HFFc6 (cell line): ENCODE data around the gene WDR1. TPM values are rescaled to one million over a fixed set of nuclear protein-coding genes. Genes with fewer than 3 reads are reported as not detected.

Source experiments
- DNase-seq: peaks from one replicate; pipeline ENCODE4 v3.0.0-alpha.2; 2018
- H3K27ac Mint-ChIP-seq: 2 replicates; pipeline ENCODE4 v1.8.0; 2020; ENCODE audit warnings: mild to moderate bottlenecking, mixed read lengths
- H3K27me3 Mint-ChIP-seq: 2 replicates; pipeline ENCODE4 v1.8.0; 2021; ENCODE audit warnings: mild to moderate bottlenecking, moderate library complexity, mixed read lengths; ENCODE audit not compliant: insufficient read depth
- H3K36me3 Mint-ChIP-seq: 2 replicates; pipeline ENCODE4 v1.8.0; 2021; ENCODE audit warnings: low read depth, mixed read lengths
- H3K4me1 Mint-ChIP-seq: 2 replicates; pipeline ENCODE4 v1.8.0; 2020; ENCODE audit warnings: low read depth, mixed read lengths
- H3K4me3 Mint-ChIP-seq: 2 replicates; pipeline ENCODE4 v1.8.0; 2020; ENCODE audit warnings: mild to moderate bottlenecking, moderate library complexity, mixed read lengths
- H3K9me3 Mint-ChIP-seq: 2 replicates; pipeline ENCODE4 v1.8.0; 2020; ENCODE audit warnings: mild to moderate bottlenecking, mixed read lengths
- total RNA-seq, 6 experiments: library from RNA; stranded (reverse); fragmentation: NEBNext Ultra II Directional; extraction: Animal tissue kit (Norgen Biotek cat#: 25700); gene quantifications; 2 replicates in 1 of 6; 3 replicates in 5 of 6; pipeline ENCODE4 v1.2.3, GENCODE V29; 2021
- TF ChIP-seq, protein P1 (sequence below): fragments of 200-600 bp; sonication (generic); IDR thresholded peaks from 2 replicates; pipeline ENCODE4 v1.5.0; 2021; ENCODE audit warnings: antibody characterized with exemption, mild to moderate bottlenecking

The WDR1 gene
- total RNA-seq, 6 experiments from 2014 or later: 720 to 838 (median 782) TPM

DNA sequence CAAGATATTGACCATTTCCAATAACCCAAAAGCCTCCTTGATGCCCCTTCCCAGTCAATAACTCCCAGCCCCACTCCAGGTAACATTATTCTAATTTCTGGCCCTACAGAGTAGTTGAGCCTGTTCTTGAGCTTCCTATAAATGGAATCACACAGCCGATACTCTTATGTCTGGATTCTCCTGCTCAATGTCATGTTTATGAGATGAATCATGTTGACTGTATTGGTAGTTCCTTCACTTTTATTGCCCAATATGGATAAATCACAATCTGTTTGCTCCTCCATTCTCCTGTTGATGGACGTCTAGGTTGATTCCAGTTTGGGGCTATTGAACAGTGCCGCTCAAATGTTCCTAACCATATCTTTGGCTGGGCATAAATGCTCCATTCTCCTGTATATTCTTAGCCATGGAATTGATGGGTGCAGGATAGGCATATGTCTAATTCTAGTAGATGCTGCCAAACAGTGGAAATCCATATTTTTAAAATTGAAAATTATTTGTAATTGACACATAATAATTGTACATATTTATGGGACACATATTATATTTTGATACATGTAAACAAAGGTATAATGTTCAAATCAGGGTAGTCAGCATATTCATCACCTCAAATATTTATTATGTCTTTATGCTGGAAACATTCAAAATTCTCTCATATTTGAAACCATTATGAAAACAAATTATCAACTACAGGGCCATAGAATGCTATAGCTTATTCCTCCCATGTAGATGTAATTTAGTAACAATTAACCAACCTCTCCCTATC is 54.8 kb downstream of the WDR1 start:
- Mint-ChIP-seq H3K4me1 (peaks cover 6% of the 10 kb centered on the region; the same call in 1 of the 2 replicates), H3K9me3 (no peaks in the 10 kb centered on the region), H3K4me3 (no peak overlapping the region), H3K36me3 (peaks cover 30% of the 10 kb centered on the region), H3K27me3 (peaks cover 8% of the 10 kb centered on the region), H3K27ac (no peak overlapping the region)
- no peak for DNase-seq
- TF ChIP-seq, protein P1, sequence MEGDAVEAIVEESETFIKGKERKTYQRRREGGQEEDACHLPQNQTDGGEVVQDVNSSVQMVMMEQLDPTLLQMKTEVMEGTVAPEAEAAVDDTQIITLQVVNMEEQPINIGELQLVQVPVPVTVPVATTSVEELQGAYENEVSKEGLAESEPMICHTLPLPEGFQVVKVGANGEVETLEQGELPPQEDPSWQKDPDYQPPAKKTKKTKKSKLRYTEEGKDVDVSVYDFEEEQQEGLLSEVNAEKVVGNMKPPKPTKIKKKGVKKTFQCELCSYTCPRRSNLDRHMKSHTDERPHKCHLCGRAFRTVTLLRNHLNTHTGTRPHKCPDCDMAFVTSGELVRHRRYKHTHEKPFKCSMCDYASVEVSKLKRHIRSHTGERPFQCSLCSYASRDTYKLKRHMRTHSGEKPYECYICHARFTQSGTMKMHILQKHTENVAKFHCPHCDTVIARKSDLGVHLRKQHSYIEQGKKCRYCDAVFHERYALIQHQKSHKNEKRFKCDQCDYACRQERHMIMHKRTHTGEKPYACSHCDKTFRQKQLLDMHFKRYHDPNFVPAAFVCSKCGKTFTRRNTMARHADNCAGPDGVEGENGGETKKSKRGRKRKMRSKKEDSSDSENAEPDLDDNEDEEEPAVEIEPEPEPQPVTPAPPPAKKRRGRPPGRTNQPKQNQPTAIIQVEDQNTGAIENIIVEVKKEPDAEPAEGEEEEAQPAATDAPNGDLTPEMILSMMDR: no peak

DNA sequence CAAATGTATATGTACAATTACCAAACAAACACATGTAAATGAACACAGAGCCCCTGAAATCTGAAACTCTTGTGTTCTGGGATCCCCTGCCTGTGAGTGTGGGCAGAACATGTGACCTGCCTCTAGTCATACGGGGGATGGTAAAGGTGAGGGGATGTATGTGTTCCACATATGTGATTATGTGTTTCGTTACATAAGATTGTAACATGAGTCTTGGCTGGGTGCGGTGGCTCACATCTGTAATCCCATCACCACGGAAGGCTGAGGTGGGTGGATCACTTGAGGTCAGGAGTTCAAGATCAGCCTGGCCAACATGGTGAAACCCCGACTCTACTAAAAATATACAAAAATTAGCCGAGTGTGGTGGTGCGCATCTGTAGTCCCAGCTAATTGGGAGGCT is 58.2 kb downstream of the WDR1 start:
- Mint-ChIP-seq H3K27me3 (peaks cover 6% of the 10 kb centered on the region), H3K27ac (no peak overlapping the region), H3K36me3 (peaks cover 20% of the 10 kb centered on the region; the same call in 1 of the 2 replicates), H3K4me1 (peaks cover 6% of the 10 kb centered on the region; the same call in 1 of the 2 replicates), H3K9me3 (no peaks in the 10 kb centered on the region), H3K4me3 (no peak overlapping the region)
- DNase-seq: no peak
- TF ChIP-seq, protein P1: no peak

DNA sequence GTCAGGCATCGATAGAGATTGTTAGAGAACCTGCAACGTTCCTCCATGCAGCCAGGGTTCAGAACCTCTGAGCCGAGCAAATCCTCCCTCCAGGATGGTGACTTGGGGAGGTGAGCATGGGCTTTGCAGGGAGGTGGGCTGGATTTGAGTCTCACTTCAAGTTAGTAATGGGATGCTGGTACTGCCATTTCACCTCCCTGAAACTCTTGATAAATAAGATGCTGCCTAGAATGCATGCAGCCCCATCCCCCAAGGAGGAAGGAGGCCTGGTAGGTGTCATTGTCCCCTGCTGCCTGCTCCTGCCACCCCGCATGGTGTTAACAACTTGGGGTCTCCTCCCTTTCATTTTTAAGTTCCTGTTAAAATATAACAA is 59.6 kb downstream of the WDR1 start:
- Mint-ChIP-seq H3K36me3 (peaks cover 20% of the 10 kb centered on the region; the same call in 1 of the 2 replicates), H3K9me3 (no peaks in the 10 kb centered on the region), H3K4me3 (no peak overlapping the region), H3K4me1 (peaks cover 6% of the 10 kb centered on the region; the same call in 1 of the 2 replicates), H3K27ac (no peak overlapping the region), H3K27me3 (peaks cover 7% of the 10 kb centered on the region)
- no peak for DNase-seq
- TF ChIP-seq, protein P1: no peak

DNA sequence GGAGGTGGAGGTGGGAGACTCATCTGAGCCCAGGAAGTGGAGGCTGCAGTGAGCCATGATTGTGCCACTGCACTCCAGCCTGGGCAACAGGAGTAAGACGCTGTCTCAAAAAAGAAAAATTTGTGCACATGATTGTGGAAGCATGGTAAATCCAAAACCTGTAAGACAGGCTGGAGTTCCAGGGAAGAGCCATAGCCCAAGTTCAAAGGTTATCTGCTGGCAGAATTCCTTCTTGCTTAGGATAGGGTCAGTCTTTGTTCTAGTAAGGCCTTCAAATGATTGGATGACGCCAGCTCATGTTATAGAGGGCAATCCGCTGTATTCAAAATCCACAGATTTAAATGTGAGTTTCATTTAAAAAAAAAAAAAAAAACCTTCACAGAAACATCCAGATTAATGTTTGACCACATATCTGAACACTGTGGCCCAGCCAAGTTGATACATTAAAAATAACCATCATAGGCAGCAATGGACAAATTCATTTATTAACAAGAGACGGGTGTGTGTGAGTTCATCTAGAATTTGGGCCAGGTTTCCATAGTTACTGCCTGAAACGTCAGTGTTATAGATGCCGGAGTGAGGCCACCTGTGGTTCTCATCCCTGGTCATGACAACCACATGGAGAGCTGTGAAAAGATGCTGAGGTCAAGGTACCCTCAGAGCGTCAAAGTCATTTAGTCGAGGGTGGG is 60.1 kb downstream of the WDR1 start:
- Mint-ChIP-seq H3K27me3 (peaks cover 10% of the 10 kb centered on the region), H3K27ac (no peak overlapping the region)

DNA sequence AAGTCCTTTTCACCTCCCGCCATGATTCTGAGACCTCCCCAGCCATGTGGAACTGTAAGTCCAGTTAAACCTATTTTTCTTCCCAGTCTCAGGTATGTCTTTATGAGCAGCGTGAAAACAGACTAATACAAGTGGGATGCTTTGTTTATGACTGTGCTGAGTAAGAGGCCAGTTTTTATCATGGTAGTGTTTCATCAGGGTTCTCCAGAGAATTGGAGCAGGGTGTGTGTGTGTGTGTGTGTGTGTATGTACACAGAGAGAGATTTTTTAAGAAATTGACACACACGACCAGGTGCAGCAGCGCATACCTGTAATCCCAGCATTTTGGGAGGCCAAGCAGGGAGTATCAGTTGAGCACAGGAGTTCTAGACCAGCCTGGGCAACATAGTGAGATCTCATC is 60.7 kb downstream of the WDR1 start:
- peaks cover 10% of the 10 kb centered on the region for H3K27me3 Mint-ChIP-seq
- H3K4me3 Mint-ChIP-seq: no peak overlapping the region
- TF ChIP-seq, protein P1: no peak
- no peak for DNase-seq
- H3K9me3 Mint-ChIP-seq: no peaks in the 10 kb centered on the region
- no peaks in the 10 kb centered on the region for H3K4me1 Mint-ChIP-seq
- no peak overlapping the region for H3K27ac Mint-ChIP-seq
- peaks cover 15% of the 10 kb centered on the region; the same call in 1 of the 2 replicates for H3K36me3 Mint-ChIP-seq

More for the DNA sequence above, 60.1 kb downstream of the WDR1 start:
- Mint-ChIP-seq H3K9me3 (no peaks in the 10 kb centered on the region), H3K36me3 (peaks cover 20% of the 10 kb centered on the region; the same call in 1 of the 2 replicates), H3K4me1 (peaks cover under 1% of the 10 kb centered on the region; the same call in 1 of the 2 replicates), H3K4me3 (no peak overlapping the region)
- DNase-seq: no peak
- TF ChIP-seq, protein P1: no peak
